Suppressor macrophage (primary cell): ENCODE results near the gene CLDN5.
A peak's percentile ranks its signal among the peaks of the same experiment; 100 is the strongest.

Experiments
- DNase-seq, 4 experiments: peaks; one replicate each; pipeline ENCODE4 v3.0.0-alpha.2; 2020 to 2022

Gene CLDN5

GRCh38 chr22:19522190-19522880 lies 1.9 kb downstream of the CLDN5 start:
- no peak for DNase-seq

- no peak for DNase-seq
Measured at GRCh38 chr22:19520566-19521305, 3.5 kb downstream of the CLDN5 start.

GRCh38 chr22:19520007-19520406 lies 4.2 kb downstream of the CLDN5 start:
- DNase-seq, result no peak

GRCh38 chr22:19519041-19519926 lies 4.9 kb downstream of the CLDN5 start:
- DNase-seq, result no peak

- no peak for DNase-seq
Measured at GRCh38 chr22:19518635-19519034, 5.6 kb downstream of the CLDN5 start.

GRCh38 chr22:19517919-19518611 lies 6.1 kb downstream of the CLDN5 start:
- DNase-seq, result no peak

GRCh38 chr22:19517171-19517500 lies 7.1 kb downstream of the CLDN5 start:
- DNase-seq, result no peak

- no peak for DNase-seq
Measured at GRCh38 chr22:19516378-19517170, 7.6 kb downstream of the CLDN5 start.

GRCh38 chr22:19515654-19516377 lies 8.4 kb downstream of the CLDN5 start:
- no peak for DNase-seq

GRCh38 chr22:19514831-19515565 lies 9.2 kb downstream of the CLDN5 start:
- DNase-seq, result no peak

GRCh38 chr22:19513823-19514222 lies 10.4 kb downstream of the CLDN5 start:
- no peak for DNase-seq

- peak in 2 of 4 experiments; percentile 4 to 8 for DNase-seq
Measured at GRCh38 chr22:19510919-19511341, 13.3 kb downstream of the CLDN5 start.

- no peak for DNase-seq
Measured at GRCh38 chr22:19509923-19510322, 14.3 kb downstream of the CLDN5 start.

GRCh38 chr22:19509191-19509590 lies 15.0 kb downstream of the CLDN5 start:
- no peak for DNase-seq

GRCh38 chr22:19508024-19508776 lies 16.0 kb downstream of the CLDN5 start:
- no peak for DNase-seq

- no peak for DNase-seq
Measured at GRCh38 chr22:19507534-19507861, 16.7 kb downstream of the CLDN5 start.

- DNase-seq, result no peak
Measured at GRCh38 chr22:19506212-19506611, 18.0 kb downstream of the CLDN5 start.

GRCh38 chr22:19505735-19506126 lies 18.5 kb downstream of the CLDN5 start:
- no peak for DNase-seq

GRCh38 chr22:19504900-19505734 lies 19.1 kb downstream of the CLDN5 start:
- DNase-seq, result no peak
